ENCODE measurements around the gene TIMM17A.

TIMM17A gene

DNA sequence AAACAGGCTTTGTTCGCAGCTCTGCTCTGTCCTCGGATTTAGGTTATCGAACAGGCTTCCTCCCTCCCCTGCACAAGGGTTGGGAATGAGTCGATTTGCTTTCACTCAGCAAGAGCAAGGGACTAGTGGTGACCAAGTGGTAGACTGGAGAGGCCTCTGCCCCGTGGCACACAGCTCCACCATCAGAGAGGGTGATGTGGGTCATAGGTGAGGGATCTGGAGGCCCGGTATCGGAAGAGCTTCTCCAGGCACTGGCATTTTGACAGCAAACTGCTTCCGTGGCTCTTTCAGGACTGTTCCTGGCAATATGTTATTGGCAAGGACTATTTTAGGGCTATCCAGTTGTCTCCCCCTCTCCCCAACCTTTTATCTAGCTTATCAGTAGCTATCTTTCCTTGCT is 52.0 kb downstream of the TIMM17A start (continued):
- TF ChIP-seq, protein P1, sequence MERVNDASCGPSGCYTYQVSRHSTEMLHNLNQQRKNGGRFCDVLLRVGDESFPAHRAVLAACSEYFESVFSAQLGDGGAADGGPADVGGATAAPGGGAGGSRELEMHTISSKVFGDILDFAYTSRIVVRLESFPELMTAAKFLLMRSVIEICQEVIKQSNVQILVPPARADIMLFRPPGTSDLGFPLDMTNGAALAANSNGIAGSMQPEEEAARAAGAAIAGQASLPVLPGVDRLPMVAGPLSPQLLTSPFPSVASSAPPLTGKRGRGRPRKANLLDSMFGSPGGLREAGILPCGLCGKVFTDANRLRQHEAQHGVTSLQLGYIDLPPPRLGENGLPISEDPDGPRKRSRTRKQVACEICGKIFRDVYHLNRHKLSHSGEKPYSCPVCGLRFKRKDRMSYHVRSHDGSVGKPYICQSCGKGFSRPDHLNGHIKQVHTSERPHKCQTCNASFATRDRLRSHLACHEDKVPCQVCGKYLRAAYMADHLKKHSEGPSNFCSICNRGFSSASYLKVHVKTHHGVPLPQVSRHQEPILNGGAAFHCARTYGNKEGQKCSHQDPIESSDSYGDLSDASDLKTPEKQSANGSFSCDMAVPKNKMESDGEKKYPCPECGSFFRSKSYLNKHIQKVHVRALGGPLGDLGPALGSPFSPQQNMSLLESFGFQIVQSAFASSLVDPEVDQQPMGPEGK (CRISPR knock-in tag; IDR thresholded peaks at IDR 0.05; ENCODE audit: borderline replicate concordance) = no peak
- TF ChIP-seq ZNF8 (CRISPR knock-in tag; IDR thresholded peaks at IDR 0.05) = no peak

DNA sequence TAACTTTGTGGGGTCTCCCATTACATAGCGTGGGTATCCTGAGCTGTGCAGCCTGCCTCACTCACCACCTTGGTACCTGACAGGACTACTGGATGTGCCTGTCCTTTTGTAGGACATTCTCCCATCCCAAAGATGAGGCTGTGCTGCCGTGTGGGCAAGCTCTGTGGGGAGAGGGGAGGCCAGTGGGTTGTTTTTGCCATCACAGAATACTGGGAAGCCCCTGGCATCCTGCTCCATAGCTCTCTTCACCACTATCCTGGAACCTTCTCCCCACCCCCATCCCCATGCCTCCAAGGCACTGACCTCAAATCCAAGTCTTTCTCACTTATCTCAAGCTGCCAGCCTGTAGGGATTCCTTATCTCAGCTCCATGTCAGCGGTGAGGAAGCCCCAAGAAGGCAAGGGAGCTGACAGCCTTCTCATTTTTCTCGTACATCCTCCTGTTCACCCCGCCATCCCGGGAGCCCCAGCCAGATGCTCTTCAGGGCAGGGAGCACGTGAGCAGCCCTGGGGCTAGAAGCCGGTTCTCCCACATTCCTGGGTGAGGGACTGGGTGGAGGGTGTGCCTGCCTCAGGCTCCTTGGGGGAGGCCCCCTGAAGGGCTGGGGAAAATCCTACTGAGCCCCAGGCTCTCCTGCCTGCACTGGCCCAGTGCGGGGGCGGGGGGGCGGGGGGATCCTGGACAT is 52.6 kb downstream of the TIMM17A start:
- TF ChIP-seq ZC3H10 (CRISPR knock-in tag; IDR thresholded peaks at IDR 0.05) (no peak), OSR1 (CRISPR knock-in tag; IDR thresholded peaks at IDR 0.05) (no peak), PPARA (CRISPR knock-in tag; IDR thresholded peaks at IDR 0.05; ENCODE audit: borderline replicate concordance) (no peak), BACH2 (CRISPR knock-in tag; IDR thresholded peaks at IDR 0.05; ENCODE audit: borderline replicate concordance) (no peak), GLIS3 (CRISPR knock-in tag; IDR thresholded peaks at IDR 0.05) (no peak)
- TF ChIP-seq, protein P1 (CRISPR knock-in tag; IDR thresholded peaks at IDR 0.05; ENCODE audit: borderline replicate concordance) = no peak
- TF ChIP-seq, protein P2, sequence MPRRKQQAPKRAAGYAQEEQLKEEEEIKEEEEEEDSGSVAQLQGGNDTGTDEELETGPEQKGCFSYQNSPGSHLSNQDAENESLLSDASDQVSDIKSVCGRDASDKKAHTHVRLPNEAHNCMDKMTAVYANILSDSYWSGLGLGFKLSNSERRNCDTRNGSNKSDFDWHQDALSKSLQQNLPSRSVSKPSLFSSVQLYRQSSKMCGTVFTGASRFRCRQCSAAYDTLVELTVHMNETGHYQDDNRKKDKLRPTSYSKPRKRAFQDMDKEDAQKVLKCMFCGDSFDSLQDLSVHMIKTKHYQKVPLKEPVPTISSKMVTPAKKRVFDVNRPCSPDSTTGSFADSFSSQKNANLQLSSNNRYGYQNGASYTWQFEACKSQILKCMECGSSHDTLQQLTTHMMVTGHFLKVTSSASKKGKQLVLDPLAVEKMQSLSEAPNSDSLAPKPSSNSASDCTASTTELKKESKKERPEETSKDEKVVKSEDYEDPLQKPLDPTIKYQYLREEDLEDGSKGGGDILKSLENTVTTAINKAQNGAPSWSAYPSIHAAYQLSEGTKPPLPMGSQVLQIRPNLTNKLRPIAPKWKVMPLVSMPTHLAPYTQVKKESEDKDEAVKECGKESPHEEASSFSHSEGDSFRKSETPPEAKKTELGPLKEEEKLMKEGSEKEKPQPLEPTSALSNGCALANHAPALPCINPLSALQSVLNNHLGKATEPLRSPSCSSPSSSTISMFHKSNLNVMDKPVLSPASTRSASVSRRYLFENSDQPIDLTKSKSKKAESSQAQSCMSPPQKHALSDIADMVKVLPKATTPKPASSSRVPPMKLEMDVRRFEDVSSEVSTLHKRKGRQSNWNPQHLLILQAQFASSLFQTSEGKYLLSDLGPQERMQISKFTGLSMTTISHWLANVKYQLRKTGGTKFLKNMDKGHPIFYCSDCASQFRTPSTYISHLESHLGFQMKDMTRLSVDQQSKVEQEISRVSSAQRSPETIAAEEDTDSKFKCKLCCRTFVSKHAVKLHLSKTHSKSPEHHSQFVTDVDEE (CRISPR knock-in tag; IDR thresholded peaks at IDR 0.05) = no peak
- TF ChIP-seq, protein P3, sequence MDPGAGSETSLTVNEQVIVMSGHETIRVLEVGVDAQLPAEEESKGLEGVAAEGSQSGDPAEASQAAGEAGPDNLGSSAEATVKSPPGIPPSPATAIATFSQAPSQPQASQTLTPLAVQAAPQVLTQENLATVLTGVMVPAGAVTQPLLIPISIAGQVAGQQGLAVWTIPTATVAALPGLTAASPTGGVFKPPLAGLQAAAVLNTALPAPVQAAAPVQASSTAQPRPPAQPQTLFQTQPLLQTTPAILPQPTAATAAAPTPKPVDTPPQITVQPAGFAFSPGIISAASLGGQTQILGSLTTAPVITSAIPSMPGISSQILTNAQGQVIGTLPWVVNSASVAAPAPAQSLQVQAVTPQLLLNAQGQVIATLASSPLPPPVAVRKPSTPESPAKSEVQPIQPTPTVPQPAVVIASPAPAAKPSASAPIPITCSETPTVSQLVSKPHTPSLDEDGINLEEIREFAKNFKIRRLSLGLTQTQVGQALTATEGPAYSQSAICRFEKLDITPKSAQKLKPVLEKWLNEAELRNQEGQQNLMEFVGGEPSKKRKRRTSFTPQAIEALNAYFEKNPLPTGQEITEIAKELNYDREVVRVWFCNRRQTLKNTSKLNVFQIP (CRISPR knock-in tag; IDR thresholded peaks at IDR 0.05; ENCODE audit: borderline replicate concordance, low read depth) = no peak
- no peak for ATAC-seq

DNA sequence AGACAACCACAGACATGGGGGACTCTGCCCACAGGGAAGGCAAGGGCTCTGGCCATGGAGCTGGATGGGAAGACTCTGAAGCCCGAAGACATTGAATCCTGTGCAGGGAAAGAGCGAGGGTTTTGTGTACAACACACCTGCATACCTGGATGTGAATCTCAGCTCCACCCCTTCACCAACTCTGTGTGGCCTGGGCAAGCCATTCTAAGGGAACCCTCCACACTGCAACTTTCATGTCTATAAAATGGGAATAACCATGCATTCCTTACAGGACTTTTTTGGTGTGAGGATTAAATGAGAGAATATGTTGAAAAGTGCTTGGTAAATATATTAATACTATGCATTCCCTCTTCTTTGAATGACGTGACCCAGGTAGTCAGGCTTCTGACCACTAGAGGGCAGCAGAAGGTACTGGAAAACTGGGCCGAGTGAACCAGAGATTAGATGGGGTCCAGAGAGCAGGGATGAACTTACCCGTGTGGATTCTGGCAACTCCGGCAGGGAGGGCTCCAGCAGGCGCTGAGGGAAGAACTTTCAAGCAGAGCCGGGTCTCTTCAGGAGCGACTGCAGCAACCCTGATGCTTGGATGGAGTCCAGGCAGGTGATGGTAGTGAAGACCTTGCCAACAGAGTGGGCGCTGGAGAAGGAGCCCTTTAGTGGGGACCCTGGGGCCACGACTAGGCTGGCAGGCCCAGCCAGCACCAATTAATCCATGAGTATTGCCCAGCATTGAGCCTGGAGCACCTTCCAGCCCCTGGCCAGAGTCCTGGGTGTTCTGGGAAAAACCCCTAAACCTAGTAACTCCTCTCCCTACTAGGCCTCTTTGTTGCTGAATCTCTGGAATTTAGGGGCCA is 54.2 kb downstream of the TIMM17A start:
- ATAC-seq = peak; percentile 90
- TF ChIP-seq TOX (CRISPR knock-in tag; IDR thresholded peaks at IDR 0.05; ENCODE audit: borderline replicate concordance) = no peak
- TF ChIP-seq, protein P1 (CRISPR knock-in tag; IDR thresholded peaks at IDR 0.05; ENCODE audit: borderline replicate concordance) = no peak
- TF ChIP-seq ZFP30 (CRISPR knock-in tag; IDR thresholded peaks at IDR 0.05) = no peak
- no peak for TF ChIP-seq PPARA (CRISPR knock-in tag; IDR thresholded peaks at IDR 0.05; ENCODE audit: borderline replicate concordance)
- TF ChIP-seq ZNF565 (CRISPR knock-in tag; conservative IDR thresholded peaks at IDR 0.05; ENCODE audit: low read depth) = no peak
- TF ChIP-seq, protein P2 (CRISPR knock-in tag; IDR thresholded peaks at IDR 0.05) = no peak
- no peak for TF ChIP-seq ZNF70 (CRISPR knock-in tag; IDR thresholded peaks at IDR 0.05)
- TF ChIP-seq TCF4 (CRISPR knock-in tag; IDR thresholded peaks at IDR 0.05; ENCODE audit: borderline replicate concordance) = no peak
- no peak for TF ChIP-seq ZNF8 (CRISPR knock-in tag; IDR thresholded peaks at IDR 0.05)
- no peak for TF ChIP-seq ESRRG (CRISPR knock-in tag; IDR thresholded peaks at IDR 0.05)
- no peak for TF ChIP-seq ISL1 (CRISPR knock-in tag; IDR thresholded peaks at IDR 0.05)
- no peak for TF ChIP-seq ZFP3 (CRISPR knock-in tag; IDR thresholded peaks at IDR 0.05)
- TF ChIP-seq OSR1 (CRISPR knock-in tag; IDR thresholded peaks at IDR 0.05) = no peak
- no peak for TF ChIP-seq RARB (CRISPR knock-in tag; IDR thresholded peaks at IDR 0.05)
- TF ChIP-seq, protein P4, sequence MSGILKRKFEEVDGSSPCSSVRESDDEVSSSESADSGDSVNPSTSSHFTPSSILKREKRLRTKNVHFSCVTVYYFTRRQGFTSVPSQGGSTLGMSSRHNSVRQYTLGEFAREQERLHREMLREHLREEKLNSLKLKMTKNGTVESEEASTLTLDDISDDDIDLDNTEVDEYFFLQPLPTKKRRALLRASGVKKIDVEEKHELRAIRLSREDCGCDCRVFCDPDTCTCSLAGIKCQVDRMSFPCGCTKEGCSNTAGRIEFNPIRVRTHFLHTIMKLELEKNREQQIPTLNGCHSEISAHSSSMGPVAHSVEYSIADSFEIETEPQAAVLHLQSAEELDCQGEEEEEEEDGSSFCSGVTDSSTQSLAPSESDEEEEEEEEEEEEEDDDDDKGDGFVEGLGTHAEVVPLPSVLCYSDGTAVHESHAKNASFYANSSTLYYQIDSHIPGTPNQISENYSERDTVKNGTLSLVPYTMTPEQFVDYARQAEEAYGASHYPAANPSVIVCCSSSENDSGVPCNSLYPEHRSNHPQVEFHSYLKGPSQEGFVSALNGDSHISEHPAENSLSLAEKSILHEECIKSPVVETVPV (CRISPR knock-in tag; IDR thresholded peaks at IDR 0.05) = no peak

All from SK-N-SH treated with all-trans-retinoic acid at 6 μM for 48 hours (cell line).